ENCODE measurements around the gene GDF9. TPM values are rescaled to one million over a fixed set of nuclear protein-coding genes. Genes with fewer than 3 reads are reported as not detected.

GDF9 gene
- total RNA-seq, 1 experiment from 2014 or later = 0.42 TPM

DNA sequence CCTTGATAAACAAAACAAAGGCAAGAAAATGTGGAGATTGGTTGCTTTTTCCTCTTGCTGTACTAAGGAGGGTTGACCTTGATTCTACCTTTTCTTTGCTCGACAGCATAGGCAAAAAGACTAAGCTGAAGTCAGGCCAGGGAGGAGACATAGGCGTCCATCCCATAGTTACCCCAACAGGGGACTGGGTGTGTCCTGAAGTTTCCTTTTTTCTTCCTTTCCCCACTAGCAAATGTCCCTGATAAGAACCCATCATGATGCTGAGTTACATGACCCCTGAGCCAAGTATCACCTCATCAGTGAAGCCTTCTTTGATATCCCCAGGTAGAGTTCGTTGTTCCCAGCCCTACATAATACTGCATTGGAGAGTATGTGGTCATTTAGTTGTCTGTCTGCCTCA, 26.0 kb downstream of the GDF9 start:
- DNase-seq (ENCODE audit: low spot score) (no peak), ATAC-seq (no peak)
- TF ChIP-seq ZNF317 (CRISPR knock-in tag; IDR thresholded peaks at IDR 0.05; ENCODE audit: borderline replicate concordance, low read depth) = no peak
- TF ChIP-seq, protein P1, sequence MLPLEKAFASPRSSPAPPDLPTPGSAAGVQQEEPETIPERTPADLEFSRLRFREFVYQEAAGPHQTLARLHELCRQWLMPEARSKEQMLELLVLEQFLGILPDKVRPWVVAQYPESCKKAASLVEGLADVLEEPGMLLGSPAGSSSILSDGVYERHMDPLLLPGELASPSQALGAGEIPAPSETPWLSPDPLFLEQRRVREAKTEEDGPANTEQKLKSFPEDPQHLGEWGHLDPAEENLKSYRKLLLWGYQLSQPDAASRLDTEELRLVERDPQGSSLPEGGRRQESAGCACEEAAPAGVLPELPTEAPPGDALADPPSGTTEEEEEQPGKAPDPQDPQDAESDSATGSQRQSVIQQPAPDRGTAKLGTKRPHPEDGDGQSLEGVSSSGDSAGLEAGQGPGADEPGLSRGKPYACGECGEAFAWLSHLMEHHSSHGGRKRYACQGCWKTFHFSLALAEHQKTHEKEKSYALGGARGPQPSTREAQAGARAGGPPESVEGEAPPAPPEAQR (CRISPR knock-in tag; IDR thresholded peaks at IDR 0.05) = no peak
- TF ChIP-seq, protein P2, sequence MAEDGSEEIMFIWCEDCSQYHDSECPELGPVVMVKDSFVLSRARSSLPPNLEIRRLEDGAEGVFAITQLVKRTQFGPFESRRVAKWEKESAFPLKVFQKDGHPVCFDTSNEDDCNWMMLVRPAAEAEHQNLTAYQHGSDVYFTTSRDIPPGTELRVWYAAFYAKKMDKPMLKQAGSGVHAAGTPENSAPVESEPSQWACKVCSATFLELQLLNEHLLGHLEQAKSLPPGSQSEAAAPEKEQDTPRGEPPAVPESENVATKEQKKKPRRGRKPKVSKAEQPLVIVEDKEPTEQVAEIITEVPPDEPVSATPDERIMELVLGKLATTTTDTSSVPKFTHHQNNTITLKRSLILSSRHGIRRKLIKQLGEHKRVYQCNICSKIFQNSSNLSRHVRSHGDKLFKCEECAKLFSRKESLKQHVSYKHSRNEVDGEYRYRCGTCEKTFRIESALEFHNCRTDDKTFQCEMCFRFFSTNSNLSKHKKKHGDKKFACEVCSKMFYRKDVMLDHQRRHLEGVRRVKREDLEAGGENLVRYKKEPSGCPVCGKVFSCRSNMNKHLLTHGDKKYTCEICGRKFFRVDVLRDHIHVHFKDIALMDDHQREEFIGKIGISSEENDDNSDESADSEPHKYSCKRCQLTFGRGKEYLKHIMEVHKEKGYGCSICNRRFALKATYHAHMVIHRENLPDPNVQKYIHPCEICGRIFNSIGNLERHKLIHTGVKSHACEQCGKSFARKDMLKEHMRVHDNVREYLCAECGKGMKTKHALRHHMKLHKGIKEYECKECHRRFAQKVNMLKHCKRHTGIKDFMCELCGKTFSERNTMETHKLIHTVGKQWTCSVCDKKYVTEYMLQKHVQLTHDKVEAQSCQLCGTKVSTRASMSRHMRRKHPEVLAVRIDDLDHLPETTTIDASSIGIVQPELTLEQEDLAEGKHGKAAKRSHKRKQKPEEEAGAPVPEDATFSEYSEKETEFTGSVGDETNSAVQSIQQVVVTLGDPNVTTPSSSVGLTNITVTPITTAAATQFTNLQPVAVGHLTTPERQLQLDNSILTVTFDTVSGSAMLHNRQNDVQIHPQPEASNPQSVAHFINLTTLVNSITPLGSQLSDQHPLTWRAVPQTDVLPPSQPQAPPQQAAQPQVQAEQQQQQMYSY (CRISPR knock-in tag; IDR thresholded peaks at IDR 0.05) = no peak
- no peak for TF ChIP-seq NR3C1 (CRISPR knock-in tag; conservative IDR thresholded peaks at IDR 0.05; ENCODE audit: low read depth)
- TF ChIP-seq TEAD4 (CRISPR knock-in tag; IDR thresholded peaks at IDR 0.05) = no peak
- TF ChIP-seq ATF1 (CRISPR knock-in tag; IDR thresholded peaks at IDR 0.05) = no peak
- TF ChIP-seq, protein P3, sequence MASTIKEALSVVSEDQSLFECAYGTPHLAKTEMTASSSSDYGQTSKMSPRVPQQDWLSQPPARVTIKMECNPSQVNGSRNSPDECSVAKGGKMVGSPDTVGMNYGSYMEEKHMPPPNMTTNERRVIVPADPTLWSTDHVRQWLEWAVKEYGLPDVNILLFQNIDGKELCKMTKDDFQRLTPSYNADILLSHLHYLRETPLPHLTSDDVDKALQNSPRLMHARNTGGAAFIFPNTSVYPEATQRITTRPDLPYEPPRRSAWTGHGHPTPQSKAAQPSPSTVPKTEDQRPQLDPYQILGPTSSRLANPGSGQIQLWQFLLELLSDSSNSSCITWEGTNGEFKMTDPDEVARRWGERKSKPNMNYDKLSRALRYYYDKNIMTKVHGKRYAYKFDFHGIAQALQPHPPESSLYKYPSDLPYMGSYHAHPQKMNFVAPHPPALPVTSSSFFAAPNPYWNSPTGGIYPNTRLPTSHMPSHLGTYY (CRISPR knock-in tag; IDR thresholded peaks at IDR 0.05) = no peak
- TF ChIP-seq ZNF671 (CRISPR knock-in tag; IDR thresholded peaks at IDR 0.05) = no peak
- TF ChIP-seq, protein P4, sequence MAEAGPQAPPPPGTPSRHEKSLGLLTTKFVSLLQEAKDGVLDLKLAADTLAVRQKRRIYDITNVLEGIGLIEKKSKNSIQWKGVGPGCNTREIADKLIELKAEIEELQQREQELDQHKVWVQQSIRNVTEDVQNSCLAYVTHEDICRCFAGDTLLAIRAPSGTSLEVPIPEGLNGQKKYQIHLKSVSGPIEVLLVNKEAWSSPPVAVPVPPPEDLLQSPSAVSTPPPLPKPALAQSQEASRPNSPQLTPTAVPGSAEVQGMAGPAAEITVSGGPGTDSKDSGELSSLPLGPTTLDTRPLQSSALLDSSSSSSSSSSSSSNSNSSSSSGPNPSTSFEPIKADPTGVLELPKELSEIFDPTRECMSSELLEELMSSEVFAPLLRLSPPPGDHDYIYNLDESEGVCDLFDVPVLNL (CRISPR knock-in tag; IDR thresholded peaks at IDR 0.05; ENCODE audit: borderline replicate concordance, low read depth) = no peak
- TF ChIP-seq CREM (CRISPR knock-in tag; IDR thresholded peaks at IDR 0.05) = no peak
- Mint-ChIP-seq H3K36me3 (no peaks in the 10 kb centered on the region), H3K4me1 (no peaks in the 10 kb centered on the region), H3K27me3 (ENCODE audit: low read depth) (no peaks in the 10 kb centered on the region), H3K4me3 (no peak overlapping the region), H3K27ac (no peak overlapping the region), H3K9me3 (no peaks in the 10 kb centered on the region)
- POLR2A ChIA-PET = no interaction called here
- CTCF ChIA-PET = no interaction called here

DNA sequence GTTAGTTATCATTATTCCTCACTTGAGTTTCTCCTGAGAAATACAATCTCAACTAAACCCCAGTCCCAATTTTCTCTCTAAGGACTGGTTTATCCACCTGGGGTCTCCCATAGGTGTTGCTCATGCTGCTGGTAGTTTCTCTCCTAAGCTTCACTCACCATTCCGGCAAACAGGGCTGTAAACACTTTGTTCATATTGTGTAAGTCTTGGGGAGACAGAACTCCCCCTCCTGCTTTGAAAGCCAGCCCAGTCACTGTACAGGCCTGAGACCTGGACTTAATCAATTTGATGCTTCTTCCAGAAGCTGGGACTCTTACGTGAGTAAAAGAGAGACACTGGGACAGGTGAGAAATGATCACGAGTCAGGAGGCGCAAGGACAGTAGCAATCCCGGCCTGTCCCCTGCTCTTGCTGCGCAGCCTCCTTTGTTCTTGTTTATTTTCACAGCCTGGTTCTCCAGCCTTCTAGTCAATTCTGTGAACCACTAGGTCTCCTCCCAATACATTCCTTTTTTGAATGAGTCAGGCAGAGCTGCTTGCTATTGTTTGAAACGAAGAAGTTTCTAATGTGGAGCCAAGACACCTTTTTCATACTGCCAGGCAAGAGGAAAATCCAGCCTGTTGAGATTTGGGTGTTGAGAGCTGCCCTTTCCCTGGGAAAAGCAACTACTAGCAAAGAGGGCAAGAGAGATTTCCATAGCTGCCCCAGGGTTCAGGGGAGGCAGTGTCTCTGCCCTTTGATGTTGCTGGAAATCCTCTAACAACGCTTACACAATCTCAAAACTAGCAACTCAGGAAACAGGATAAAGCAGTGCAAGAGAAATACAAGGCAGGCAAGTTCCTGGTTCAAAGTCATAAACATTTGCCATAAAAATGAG, 26.6 kb downstream of the GDF9 start:
- no peak overlapping the region for H3K4me3 Mint-ChIP-seq
- no peaks in the 10 kb centered on the region for H3K9me3 Mint-ChIP-seq
- TF ChIP-seq ZNF317 (CRISPR knock-in tag; IDR thresholded peaks at IDR 0.05; ENCODE audit: borderline replicate concordance, low read depth) (no peak), GABPB1 (CRISPR knock-in tag; IDR thresholded peaks at IDR 0.05) (peak; percentile 40; the same call in 1 of the 2 replicates)
- POLR2A ChIA-PET = no interaction called here
- no peak for ATAC-seq
- H3K27me3 Mint-ChIP-seq (ENCODE audit: low read depth) = no peaks in the 10 kb centered on the region
- DNase-seq (ENCODE audit: low spot score) = no peak
- H3K36me3 Mint-ChIP-seq = no peaks in the 10 kb centered on the region
- H3K4me1 Mint-ChIP-seq = no peaks in the 10 kb centered on the region
- CTCF ChIA-PET = interaction anchor here (0.6 kb wide), 1 partner anchor 55 kb away, joined by 7 read pairs; no protein-coding TSS in a partner anchor
- H3K27ac Mint-ChIP-seq = no peak overlapping the region

DNA sequence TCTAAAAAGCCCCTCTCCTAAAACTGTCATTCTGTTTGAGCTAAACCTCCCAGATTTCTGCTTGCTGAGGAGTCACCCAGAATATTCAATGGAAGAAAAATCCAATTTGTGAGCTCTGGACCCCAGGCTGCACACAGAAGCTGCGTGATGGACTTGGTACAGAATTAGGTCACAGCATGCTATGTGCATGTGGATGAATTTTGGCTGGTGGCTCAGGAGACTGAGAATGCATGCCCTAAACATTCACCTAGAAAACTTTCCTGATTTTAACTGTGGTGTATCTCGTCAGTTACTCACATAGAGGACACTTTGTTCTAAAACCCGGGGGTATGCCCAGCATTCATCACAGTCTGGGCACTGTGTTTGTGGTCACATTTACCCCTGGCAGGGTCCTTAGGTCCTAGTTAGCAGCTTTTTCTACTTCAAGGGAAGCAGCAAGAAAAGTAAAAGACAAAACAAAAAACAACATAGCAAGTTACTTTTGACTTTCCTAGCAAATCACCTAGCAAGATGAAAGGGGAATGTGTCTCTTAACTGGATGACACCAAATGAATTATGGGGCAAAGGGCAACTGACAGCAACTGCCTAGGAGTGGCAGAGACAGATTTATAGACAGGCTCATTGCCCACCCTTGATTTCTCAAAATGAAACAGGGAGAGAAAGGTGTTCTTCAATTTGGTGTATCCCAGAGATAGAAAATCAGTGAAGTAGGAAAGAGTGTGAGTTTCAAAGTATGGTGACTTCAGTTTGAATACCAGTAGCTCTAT, 27.6 kb downstream of the GDF9 start:
- Mint-ChIP-seq H3K36me3 (no peaks in the 10 kb centered on the region), H3K4me3 (no peak overlapping the region), H3K4me1 (no peaks in the 10 kb centered on the region), H3K27ac (no peak overlapping the region), H3K27me3 (ENCODE audit: low read depth) (peaks cover 3% of the 10 kb centered on the region; the same call in 1 of the 2 replicates), H3K9me3 (no peaks in the 10 kb centered on the region)
- ATAC-seq (no peak), DNase-seq (ENCODE audit: low spot score) (no peak)
- ChIA-PET POLR2A (no interaction called here), CTCF (interaction anchor here (0.6 kb wide), 1 partner anchor 54 kb away, joined by 7 read pairs; no protein-coding TSS in a partner anchor)
- TF ChIP-seq, protein P5, sequence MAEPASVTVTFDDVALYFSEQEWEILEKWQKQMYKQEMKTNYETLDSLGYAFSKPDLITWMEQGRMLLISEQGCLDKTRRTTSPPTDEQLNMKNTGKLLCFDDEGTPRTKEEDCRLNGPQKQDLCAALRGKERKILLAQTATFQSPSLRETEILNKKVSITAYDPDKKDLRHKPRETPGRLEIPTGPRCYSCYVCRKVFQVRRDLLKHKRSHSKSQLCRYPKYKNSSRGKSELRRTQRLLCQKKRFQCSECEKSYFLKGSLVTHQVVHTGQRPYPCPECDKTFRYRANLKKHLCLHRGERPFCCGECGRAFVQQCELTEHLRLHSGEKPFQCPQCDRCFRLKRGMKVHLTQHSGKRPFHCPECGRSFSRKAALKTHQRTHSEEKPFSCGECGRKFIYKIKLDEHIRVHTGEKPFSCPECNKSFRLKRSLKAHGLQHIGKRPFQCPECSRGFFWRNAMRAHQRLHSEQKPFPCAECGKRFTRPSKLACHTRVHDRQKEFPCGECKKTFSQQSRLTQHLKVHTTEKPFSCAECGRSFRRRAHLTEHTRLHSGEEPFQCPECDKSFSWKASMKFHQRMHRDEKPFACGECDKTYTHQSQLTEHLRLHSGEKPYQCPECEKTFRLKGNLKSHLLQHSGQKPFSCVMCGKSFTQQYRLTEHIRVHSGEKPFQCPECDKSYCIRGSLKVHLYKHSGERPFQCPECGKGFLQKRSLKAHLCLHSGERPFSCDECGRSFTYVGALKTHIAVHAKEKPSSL (CRISPR knock-in tag; conservative IDR thresholded peaks at IDR 0.05) = no peak
- TF ChIP-seq CREM (CRISPR knock-in tag; IDR thresholded peaks at IDR 0.05) = no peak
- TF ChIP-seq, protein P6, sequence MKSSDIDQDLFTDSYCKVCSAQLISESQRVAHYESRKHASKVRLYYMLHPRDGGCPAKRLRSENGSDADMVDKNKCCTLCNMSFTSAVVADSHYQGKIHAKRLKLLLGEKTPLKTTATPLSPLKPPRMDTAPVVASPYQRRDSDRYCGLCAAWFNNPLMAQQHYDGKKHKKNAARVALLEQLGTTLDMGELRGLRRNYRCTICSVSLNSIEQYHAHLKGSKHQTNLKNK (CRISPR knock-in tag; IDR thresholded peaks at IDR 0.05) = no peak
- TF ChIP-seq ZNF416 (CRISPR knock-in tag; IDR thresholded peaks at IDR 0.05) = no peak
- TF ChIP-seq SMAD3 (CRISPR knock-in tag; IDR thresholded peaks at IDR 0.05; ENCODE audit: borderline replicate concordance) = no peak
- TF ChIP-seq, protein P7, sequence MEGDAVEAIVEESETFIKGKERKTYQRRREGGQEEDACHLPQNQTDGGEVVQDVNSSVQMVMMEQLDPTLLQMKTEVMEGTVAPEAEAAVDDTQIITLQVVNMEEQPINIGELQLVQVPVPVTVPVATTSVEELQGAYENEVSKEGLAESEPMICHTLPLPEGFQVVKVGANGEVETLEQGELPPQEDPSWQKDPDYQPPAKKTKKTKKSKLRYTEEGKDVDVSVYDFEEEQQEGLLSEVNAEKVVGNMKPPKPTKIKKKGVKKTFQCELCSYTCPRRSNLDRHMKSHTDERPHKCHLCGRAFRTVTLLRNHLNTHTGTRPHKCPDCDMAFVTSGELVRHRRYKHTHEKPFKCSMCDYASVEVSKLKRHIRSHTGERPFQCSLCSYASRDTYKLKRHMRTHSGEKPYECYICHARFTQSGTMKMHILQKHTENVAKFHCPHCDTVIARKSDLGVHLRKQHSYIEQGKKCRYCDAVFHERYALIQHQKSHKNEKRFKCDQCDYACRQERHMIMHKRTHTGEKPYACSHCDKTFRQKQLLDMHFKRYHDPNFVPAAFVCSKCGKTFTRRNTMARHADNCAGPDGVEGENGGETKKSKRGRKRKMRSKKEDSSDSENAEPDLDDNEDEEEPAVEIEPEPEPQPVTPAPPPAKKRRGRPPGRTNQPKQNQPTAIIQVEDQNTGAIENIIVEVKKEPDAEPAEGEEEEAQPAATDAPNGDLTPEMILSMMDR (IDR thresholded peaks at IDR 0.05) = no peak
